ENCODE results near the gene SARNP. TPM values are rescaled to one million over a fixed set of nuclear protein-coding genes. Genes with fewer than 3 reads are reported as not detected.

SARNP gene
- total and polyA plus RNA-seq, 10 of the 15 experiments (the other 5 are each of a cell fraction or from before 2014, with no cell fraction given) = 77.6 to 445 (median 188) TPM

GRCh38 chr12:55830601-55831446 is 13.3 kb upstream of the SARNP start (continued):
- TF ChIP-seq IRF3 (IDR thresholded peaks at IDR 0.05) (no peak), E2F4 (IDR thresholded peaks at IDR 0.05; ENCODE audit: low read depth, low read length) (no peak), NBN (IDR thresholded peaks at IDR 0.05) (no peak; the same call in 1 of the 2 replicates), MAX (IDR thresholded peaks at IDR 0.05; ENCODE audit: low read depth, low read length) (no peak), RUNX3 (IDR thresholded peaks at IDR 0.05; ENCODE audit: low read length) (no peak; the same call in 1 of the 2 replicates), ASH2L (IDR thresholded peaks at IDR 0.05; ENCODE audit: borderline replicate concordance, low read depth) (no peak), TBL1XR1 (IDR thresholded peaks at IDR 0.05; ENCODE audit: low read depth, low read length) (no peak), CHD2 (IDR thresholded peaks at IDR 0.05; ENCODE audit: borderline replicate concordance, low read depth, low read length) (peak; percentile 53; the same call in 1 of the 2 replicates), ZNF384 (IDR thresholded peaks at IDR 0.05; ENCODE audit: borderline replicate concordance, low read depth, low read length) (no peak), USF2 (IDR thresholded peaks at IDR 0.05; ENCODE audit: borderline replicate concordance, low read depth, low read length) (no peak), SP1 (IDR thresholded peaks at IDR 0.05; ENCODE audit: low read depth, low read length) (peak; percentile 49), YBX1 (IDR thresholded peaks at IDR 0.05) (no peak), JUND (IDR thresholded peaks at IDR 0.05; ENCODE audit: low read depth, low read length) (peak; percentile 96), BCL11A (IDR thresholded peaks at IDR 0.05; ENCODE audit: low read depth, low read length) (no peak), ZNF24 (IDR thresholded peaks at IDR 0.05) (0 out of 2 replicates have a peak, but pooled peaks have one; percentile 38), SMAD1 (IDR thresholded peaks at IDR 0.05; ENCODE audit: low read depth, partially characterized antibody) (no peak), WRNIP1 (IDR thresholded peaks at IDR 0.05; ENCODE audit: borderline replicate concordance, low read depth, low read length) (no peak), MEF2B (IDR thresholded peaks at IDR 0.05; ENCODE audit: partially characterized antibody, poor library complexity, severe bottlenecking) (no peak), SREBF2 (IDR thresholded peaks at IDR 0.05; ENCODE audit: low read length) (no peak), ATF7 (IDR thresholded peaks at IDR 0.05; ENCODE audit: low read depth) (peak; percentile 99), ZBED1 (IDR thresholded peaks at IDR 0.05; ENCODE audit: borderline replicate concordance) (no peak), CBFB (IDR thresholded peaks at IDR 0.05; ENCODE audit: low read depth) (no peak)
- TF ChIP-seq, protein P1, sequence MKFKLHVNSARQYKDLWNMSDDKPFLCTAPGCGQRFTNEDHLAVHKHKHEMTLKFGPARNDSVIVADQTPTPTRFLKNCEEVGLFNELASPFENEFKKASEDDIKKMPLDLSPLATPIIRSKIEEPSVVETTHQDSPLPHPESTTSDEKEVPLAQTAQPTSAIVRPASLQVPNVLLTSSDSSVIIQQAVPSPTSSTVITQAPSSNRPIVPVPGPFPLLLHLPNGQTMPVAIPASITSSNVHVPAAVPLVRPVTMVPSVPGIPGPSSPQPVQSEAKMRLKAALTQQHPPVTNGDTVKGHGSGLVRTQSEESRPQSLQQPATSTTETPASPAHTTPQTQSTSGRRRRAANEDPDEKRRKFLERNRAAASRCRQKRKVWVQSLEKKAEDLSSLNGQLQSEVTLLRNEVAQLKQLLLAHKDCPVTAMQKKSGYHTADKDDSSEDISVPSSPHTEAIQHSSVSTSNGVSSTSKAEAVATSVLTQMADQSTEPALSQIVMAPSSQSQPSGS (IDR thresholded peaks at IDR 0.05; ENCODE audit: low read length) = peak; percentile 73; the same call in 1 of the 2 replicates
- TF ChIP-seq, protein P2, sequence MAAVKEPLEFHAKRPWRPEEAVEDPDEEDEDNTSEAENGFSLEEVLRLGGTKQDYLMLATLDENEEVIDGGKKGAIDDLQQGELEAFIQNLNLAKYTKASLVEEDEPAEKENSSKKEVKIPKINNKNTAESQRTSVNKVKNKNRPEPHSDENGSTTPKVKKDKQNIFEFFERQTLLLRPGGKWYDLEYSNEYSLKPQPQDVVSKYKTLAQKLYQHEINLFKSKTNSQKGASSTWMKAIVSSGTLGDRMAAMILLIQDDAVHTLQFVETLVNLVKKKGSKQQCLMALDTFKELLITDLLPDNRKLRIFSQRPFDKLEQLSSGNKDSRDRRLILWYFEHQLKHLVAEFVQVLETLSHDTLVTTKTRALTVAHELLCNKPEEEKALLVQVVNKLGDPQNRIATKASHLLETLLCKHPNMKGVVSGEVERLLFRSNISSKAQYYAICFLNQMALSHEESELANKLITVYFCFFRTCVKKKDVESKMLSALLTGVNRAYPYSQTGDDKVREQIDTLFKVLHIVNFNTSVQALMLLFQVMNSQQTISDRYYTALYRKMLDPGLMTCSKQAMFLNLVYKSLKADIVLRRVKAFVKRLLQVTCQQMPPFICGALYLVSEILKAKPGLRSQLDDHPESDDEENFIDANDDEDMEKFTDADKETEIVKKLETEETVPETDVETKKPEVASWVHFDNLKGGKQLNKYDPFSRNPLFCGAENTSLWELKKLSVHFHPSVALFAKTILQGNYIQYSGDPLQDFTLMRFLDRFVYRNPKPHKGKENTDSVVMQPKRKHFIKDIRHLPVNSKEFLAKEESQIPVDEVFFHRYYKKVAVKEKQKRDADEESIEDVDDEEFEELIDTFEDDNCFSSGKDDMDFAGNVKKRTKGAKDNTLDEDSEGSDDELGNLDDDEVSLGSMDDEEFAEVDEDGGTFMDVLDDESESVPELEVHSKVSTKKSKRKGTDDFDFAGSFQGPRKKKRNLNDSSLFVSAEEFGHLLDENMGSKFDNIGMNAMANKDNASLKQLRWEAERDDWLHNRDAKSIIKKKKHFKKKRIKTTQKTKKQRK (IDR thresholded peaks at IDR 0.05; ENCODE audit: low read depth, low read length) = no peak

All from GM12878 (cell line).